HG03175 (cell line): ENCODE results near the gene SENP3.

Source experiments
- ATAC-seq: cut with Tn5 transposase; IDR thresholded peaks from one replicate; pipeline ENCODE4 v1.9.1; 2021; ENCODE audit warnings: mild to moderate bottlenecking, moderate library complexity; ENCODE audit not compliant: unreplicated experiment

Gene SENP3

DNA sequence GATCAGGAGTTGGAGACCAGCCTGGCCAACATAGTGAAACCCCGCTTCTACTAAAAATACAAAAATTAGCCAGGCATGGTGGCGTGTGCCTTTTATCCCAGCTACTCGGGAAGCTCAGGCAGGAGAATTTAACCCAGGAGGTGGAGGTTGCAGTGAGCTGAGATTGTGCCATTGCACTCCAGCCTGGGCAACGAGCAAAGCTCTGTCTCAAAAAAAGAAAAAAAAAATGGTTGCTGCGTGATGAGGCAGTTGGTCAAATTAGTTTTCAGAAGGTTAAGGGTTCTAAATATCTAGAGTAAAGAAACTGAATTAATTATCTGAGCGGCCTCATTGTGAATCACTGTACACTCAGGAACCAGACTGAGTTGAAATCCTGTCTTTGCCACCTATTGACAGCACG is 14.2 kb downstream of the SENP3 start:
- no peak for ATAC-seq

DNA sequence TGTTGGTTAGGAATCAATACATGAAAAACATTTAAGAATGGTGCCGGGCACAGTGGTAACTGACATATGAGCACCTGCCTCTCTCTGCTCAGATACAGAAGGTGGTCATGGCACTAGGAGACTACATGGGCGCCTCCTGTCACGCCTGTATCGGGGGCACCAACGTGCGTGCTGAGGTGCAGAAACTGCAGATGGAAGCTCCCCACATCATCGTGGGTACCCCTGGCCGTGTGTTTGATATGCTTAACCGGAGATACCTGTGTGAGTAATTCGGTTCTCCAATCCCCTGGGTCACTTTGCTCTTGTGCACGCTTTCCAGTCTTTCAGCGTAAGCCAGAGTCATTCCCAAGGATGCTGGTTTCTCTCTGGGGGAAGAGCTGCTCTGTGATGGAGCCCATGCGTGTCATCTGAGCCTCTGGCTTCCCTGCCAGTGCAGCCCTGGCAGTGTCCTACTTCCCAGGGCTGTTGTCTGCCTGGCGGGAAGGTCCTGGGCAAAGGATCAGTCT is 14.8 kb downstream of the SENP3 start:
- ATAC-seq = no peak

DNA sequence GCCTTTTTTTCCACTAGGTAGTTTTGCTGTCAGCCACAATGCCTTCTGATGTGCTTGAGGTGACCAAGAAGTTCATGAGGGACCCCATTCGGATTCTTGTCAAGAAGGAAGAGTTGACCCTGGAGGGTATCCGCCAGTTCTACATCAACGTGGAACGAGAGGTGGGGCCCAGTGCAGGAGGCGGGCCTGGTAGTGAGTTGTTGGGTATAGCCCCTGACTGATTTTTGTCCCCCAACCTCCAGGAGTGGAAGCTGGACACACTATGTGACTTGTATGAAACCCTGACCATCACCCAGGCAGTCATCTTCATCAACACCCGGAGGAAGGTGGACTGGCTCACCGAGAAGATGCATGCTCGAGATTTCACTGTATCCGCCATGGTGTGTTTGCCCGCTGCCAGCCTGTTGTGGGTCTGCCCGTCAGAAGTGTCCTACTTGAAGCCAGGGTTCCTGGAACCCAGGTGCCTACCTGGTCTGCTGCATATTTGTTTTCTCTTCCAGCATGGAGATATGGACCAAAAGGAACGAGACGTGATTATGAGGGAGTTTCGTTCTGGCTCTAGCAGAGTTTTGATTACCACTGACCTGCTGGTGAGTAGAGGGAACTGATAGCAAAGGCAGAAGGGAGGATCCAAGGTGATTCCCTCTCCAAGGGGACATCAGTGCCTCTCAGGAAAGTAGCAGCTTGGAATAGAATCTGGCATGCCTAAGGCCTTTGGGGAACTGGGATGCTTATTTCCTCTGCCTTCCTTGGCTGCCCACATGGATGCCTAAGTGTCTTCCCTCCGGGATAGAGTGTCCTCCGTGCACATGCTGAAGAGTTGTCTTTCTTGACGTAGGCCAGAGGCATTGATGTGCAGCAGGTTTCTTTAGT is 15.8 kb downstream of the SENP3 start:
- no peak for ATAC-seq

DNA sequence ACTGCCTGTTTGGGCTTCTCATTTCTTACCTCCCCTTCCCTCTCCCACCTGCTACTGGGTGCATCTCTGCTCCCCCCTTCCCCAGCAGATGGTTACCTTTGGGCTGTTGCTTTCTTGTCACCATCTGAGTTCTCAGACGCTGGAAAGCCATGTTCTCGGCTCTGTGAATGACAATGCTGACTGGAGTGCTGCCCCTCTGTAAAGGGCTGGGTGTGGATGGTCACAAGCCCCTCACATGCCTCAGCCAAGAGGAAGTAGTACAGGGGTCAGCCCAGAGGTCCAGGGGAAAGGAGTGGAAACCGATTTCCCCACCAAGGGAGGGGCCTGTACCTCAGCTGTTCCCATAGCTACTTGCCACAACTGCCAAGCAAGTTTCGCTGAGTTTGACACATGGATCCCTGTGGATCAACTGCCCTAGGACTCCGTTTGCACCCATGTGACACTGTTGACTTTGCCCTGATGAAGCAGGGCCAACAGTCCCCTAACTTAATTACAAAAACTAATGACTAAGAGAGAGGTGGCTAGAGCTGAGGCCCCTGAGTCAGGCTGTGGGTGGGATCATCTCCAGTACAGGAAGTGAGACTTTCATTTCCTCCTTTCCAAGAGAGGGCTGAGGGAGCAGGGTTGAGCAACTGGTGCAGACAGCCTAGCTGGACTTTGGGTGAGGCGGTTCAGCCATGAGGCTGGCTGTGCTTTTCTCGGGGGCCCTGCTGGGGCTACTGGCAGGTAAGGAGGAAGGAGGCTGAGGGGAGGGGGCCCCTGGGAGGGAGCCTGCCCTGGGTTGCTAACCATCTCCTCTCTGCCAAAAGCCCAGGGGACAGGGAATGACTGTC is 17.5 kb downstream of the SENP3 start, which contains the start of gene CD68:
Gene CD68 (plus strand): TSS at position 638 of the 833 bp plus-strand sequence. CDS start 40 bp downstream, at position 678.
- ATAC-seq = peak; percentile 39

DNA sequence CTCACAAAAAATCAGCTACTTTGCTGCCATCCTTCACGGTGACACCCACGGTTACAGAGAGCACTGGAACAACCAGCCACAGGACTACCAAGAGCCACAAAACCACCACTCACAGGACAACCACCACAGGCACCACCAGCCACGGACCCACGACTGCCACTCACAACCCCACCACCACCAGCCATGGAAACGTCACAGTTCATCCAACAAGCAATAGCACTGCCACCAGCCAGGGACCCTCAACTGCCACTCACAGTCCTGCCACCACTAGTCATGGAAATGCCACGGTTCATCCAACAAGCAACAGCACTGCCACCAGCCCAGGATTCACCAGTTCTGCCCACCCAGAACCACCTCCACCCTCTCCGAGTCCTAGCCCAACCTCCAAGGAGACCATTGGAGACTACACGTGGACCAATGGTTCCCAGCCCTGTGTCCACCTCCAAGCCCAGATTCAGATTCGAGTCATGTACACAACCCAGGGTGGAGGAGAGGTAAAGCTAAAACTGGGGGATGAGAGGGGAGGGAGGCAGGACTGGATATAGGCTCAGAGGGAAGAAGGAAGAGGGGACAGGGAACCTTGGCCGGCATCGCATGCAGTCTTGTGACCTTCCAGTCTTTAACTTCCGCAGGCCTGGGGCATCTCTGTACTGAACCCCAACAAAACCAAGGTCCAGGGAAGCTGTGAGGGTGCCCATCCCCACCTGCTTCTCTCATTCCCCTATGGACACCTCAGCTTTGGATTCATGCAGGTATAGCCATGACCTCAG is 18.3 kb downstream of the SENP3 start:
- no peak for ATAC-seq

DNA sequence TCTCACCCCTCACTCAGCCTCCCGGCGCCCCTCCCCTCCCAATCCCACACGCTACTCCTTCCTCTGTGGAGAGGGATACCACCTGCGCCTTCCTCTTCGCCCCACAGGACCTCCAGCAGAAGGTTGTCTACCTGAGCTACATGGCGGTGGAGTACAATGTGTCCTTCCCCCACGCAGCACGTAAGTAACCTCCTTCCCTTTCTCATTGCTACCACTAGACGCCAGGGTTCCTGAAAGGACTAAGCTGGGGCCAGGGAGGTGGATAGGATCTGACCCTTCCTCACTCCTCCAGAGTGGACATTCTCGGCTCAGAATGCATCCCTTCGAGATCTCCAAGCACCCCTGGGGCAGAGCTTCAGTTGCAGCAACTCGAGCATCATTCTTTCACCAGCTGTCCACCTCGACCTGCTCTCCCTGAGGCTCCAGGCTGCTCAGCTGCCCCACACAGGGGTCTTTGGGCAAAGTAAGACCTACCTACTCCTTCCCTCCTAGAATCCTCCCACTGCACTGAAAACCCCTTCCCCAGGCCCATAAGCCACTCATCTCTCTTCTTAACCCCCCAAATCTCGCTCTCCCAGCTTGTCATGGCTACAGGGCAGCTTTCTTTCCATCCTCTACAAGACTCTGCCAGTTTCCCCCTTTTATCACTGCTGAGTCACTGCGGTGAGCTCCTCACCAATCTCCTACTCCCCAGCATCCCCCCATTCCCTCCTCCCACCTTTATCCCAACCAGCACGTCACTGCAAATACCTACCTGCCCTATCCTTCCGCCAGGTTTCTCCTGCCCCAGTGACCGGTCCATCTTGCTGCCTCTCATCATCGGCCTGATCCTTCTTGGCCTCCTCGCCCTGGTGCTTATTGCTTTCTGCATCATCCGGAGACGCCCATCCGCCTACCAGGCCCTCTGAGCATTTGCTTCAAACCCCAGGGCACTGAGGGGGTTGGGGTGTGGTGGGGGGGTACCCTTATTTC is 19.2 kb downstream of the SENP3 start:
- ATAC-seq = no peak

DNA sequence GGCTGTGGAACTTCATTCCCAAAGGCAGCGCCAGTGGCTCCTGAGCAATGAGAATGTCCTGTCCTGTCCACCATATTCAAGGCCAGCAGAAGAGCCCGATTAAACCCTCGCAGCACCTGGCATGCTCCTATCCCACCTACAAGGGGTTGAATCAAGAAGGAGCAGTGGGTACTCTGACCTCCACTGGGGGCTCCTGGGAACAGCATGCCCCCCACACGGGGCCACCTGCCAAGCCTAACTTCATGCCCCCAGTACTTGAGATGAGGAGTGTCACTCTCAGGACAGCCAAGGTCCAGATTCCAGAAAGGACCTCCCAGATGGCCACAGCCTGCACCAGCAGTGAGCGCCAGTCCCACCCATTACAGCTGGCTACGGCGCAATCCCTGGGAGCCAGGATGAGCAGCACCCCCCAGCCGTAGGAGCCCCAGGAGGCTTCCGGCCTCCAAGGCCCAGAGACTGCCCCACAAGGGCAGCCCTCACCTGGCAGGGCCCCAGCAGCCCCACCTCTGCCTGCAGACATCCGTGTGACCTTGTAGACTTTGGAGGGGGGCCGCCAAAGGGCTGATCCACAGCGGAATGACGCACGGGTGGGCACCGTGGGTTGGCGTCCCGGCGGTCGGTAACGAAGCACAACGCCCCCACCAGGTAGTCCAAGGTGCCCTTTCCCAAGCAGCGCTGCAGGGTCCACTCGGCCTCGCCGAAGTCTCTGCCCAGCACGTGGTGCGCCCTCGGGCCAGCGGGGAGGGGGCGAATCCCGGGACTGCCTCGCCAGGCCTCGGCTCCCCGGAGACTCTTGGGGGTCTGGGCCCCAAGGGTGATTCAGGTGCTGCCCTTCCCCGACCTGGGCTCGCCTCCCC is 20.9 kb downstream of the SENP3 start:
- ATAC-seq = no peak

DNA sequence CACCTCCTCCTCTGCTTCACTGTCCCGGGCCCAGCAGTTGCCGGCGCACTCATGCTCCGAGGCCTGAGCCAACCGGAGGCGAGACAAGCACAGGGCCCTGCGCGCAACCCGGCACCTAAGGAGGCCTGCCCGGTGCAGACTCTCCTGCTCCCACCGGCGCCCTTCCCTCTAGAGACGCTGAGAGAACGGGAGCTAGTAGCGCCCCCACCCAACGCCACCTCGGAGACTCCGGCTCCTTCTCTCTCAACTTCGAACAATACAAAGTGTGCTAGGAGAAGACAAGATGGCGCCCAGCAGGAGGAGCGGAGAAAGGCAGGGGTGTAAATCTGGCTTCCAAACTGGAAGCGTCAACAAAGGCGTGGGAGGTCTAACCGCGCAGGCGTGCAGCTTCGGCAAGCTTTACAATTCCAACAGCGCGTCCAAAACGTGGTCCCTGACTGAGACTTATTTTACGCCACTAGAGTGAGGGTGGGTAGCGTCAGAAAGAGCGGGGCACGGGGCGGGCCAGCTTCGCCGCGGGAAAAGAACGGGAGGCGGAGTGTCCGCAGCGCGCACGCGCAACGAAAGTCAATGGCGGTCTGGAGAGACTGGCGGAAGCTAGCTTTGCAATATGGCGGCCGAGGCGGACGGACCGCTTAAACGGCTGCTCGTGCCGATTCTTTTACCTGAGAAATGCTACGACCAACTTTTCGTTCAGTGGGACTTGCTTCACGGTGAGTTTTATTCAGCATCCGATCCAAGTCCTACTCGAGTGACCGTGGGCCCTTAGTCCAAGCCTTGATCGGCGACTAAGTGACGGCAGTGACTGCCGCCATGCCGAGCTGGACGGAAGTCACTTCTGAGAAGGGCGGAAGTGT is 21.8 kb downstream of the SENP3 start, which contains the start of gene MPDU1:
Gene MPDU1 (plus strand): TSS at position 600 of the 857 bp plus-strand sequence. CDS start 11 bp downstream, at position 611.
- peak; percentile 67 for ATAC-seq

DNA sequence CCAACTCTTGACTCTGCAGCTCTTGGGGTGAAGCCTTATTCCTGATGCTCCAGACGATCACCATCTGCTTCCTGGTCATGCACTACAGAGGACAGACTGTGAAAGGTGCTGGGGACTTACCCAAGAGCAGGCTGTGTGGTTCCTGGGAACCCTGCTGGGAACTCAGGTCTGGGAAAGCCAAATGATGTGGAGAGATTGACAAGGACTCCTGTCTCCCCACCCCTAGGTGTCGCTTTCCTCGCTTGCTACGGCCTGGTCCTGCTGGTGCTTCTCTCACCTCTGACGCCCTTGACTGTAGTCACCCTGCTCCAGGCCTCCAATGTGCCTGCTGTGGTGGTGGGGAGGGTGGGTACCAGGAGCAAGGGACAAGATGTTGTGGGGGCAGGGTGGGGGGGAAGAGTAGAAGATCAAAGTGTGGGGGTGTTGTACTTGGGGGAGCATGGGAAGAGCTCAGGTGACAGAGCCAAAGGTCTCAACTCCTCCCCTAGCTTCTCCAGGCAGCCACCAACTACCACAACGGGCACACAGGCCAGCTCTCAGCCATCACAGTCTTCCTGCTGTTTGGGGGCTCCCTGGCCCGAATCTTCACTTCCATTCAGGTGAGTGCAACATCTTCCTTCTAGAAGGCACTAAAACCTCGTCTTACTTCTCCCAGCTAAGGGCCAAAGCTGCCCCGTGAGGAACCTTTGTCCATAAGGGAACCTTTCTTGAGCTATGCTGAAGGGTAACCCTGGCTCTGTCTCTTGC is 25.1 kb downstream of the SENP3 start:
- no peak for ATAC-seq

DNA sequence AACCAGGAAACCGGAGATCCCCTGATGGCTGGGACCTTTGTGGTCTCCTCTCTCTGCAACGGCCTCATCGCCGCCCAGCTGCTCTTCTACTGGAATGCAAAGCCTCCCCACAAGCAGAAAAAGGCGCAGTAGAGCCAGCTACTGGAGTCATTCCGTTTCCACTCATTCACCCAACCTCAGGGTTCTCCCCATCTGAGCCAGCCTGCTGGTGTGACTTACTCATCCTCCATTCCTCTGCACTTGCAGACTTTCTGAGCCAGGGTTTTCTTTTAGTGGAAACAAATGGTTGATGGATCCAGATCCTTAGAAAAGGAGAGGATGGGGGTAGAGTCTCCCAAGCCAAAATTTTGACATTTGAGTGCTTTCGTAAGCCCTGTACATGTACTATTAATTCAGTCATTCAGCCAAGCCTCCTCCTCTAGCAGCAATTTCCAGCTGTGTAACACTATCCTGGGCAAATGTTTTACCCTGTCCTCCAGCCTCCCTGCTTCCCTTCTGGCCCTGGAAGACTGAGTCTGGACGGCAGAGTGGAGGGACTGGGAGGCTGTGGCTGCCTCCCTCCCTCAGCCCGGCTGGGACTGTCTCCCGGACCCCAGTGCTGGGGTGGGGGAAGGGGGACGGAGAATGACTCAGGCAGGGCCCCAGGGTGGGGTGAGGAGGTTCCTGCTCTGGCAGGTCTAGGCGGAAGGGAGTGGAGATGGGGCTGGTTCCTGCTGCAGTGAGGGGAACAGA is 25.9 kb downstream of the SENP3 start:
- no peak for ATAC-seq

DNA sequence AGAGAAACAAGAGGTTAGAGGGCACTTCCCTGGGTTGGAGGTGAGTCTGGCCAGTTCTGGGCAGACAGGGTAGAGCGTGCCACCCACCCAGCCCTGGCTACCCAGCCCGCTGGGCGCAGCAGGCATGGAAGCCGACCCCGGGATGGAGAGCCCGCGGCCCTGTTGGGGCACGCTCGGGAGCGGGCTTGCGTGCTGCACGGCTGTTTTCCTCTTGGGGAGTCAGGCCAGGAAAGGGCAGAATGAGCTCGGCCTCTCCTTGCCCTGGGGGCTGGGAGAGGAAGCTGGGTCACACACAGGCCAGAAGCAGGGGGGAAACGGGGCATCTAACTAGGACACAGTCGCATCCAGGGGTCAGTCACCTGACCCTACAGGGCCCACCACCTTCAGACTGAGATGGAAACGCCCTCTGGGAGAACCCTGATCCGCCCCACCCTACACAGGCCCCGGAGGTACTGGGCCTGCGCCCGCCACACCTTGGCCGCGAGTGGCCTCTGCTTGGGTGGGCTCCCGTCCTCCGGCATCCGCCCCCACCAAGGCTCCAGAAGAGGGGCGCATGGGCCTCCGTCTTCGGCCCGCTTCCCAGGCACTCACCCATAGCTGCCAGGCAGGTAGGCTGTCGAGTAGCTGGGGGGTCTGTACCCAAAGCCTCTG is 27.0 kb downstream of the SENP3 start:
- ATAC-seq = no peak

DNA sequence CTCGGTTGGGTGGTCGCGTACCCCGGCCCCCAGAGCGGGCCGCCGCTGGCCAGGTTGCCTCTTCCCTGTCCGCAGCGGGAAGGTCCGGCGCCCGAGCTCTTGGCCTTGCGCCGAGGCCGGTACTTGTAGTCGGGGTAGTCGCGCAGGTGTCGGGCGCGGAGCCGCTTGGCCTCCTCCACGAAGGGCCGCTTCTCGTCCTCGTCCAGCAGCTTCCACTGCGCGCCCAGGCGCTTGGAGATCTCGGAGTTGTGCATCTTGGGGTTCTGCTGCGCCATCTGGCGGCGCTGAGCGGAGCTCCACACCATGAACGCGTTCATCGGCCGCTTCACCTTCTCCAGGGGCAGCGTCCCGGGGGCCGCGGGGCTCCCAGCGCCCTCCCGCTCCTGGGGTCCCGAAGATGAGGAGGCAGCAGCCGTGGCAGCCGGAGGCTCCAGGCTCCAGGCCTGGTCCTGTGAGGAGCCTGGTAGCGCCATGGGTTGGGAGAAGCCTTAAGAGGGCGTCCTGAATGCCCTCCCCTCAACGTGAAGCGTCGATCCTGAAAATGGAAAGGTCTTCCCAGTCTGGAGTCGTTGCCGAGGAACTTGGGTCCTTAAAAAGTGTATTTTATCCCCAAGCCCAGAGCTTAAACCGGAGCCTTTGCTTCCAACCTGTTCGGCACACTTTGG is 27.6 kb downstream of the SENP3 start:
- peak; percentile 50 for ATAC-seq

DNA sequence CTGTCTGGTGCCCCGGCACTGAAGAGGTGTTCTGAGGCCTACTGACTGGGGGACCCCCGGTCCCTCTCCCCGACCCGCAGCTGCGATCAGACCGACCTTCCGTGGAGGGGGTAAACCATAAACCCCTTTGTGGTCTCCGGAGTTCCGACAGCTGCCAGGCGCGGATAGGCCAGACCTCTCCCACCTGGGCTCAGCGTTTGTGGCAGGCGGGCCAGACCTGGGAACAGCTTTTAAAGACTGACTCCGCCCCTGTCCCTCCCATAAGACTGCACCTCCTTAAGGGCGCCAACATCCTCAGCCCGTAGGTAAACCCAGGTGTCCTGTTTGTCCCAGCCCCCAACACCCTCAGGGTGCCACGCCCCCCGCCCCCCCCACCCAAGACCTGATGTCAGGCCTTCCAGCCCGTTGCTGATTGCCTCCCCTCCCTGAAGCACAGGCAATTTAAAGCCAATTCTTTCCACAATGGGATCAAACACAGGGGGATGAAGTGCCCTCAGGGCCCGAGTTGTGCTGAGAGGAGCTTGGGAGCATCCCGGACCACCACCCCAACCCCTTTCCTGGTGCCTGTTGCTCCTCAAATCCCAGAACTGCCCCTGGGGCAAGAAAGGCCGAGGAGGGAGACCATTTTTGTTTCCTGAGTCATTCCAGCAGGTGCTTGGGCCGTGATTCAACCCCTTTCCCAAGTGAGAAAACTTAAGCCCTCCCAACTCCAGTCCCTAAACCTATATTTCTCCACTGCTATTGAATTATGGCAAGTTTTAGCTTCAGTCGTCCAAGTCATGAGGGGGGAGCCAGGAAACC is 28.4 kb downstream of the SENP3 start, which contains the start of gene SOX15:
Gene SOX15 (minus strand): TSS at position 204 of the 801 bp plus-strand sequence. CDS start 418 bp downstream, outside the sequence.
- no peak for ATAC-seq

DNA sequence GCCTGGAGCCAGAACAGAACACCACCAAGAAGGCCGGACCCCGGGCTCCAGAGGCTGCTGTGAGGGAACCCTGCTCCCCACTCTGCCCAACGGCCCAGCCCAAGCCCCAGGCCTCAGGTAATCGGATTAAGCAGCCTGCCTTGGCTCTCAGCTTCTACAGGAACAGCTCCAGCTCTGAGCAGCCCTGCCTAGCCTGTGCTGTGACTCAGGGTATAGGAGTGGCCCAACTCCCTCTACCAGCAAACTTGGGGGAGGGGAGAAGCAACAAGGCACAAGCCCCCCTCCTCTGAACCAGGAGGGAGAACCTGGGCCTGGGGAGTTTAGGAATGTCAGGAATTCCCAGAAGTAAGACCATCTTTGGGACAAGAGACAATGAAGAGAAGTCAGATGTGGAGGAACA is 29.0 kb downstream of the SENP3 start:
- no peak for ATAC-seq
